NCI-H748 treated with DMSO at 0.1 percent for 48 hours (cell line): ENCODE measurements around the gene PTPRN2.
"Not testable (repeated sequence)": the region's sequence is repeated elsewhere in the genome, so short reads cannot be mapped to it uniquely, and the experiment has no call there.

Source experiments
- DNase-seq: peaks from one replicate; lab custom pipeline; 2025; lab: John Stamatoyannopoulos, UW

The PTPRN2 gene

DNA sequence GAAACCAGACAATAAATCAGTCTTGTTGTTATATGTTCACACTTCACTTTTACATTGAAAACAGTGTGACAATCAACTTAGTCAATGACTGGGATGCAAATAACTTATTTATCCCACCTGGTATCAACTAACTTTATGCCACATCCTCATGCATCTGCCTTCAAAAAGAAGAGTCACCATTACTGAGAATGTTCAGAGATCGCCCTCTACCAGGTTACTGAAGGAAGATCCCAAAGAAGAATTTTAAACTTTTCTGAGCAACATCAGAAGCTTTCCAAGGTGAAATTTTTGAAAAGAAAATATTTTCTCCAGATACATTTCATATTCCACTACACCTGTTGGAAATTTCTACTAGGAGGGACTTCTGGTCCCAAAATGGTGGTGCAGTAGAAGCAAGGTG is 359.5 kb downstream of the PTPRN2 start:
- no peak for DNase-seq

DNA sequence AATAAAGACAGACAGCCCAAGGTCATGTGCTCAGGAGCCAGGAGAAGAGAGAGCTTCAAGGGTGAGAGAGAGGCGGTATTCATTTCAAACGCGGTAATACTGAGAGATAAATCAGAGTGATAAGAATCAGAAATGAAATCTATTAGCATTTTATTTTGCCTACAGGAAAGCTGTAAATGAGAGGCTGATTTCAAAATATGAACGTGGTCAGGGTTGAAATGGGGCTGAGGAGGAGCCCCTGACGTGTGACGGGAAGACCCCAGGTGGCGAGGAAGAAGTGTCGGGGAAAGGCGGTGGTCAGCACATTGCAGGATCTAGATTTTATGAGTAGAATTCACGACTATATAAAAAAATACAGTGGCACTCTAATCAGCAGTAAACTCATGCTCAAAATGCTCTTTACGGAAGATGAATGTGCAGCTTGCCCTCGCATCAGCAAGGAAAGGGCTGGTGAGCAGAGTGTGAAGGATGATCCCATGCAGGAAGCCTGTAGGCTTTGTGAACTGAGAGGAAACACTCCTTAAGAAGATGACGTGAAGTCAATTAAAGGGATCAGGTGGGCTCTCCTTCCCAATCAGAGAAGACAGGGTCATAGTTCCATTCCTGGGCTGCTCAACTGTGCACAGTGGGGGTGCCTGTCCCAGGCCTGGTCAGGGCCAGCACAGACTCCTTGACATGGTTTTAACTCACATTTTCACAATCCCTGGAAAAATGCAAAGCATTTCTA is 360.2 kb downstream of the PTPRN2 start:
- no peak for DNase-seq

DNA sequence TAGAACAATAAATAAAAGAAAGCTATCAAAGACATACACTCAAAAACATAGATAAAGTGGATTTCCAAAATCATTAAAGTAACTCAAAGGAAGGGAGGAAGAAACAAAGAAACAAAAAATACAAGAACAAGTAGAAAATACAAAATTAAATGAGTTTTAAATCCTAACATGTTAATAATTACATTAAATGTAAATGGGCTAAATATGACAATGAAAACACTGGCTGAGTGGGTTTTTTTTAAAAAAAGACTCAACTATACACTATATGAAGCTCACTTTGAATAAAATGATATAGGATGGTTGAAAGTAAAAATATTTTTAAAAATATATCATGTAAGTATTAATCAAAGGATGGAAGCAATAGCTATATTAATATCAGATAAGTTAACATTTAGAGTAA is 371.4 kb downstream of the PTPRN2 start:
- DNase-seq, result no peak

GRCh38 chr7:158209435-158209834 is 378.2 kb downstream of the PTPRN2 start:
- DNase-seq, result no peak

- DNase-seq, result no peak
These were observed 381.3 kb downstream of the PTPRN2 start for GRCh38 chr7:158206341-158206740.

DNA sequence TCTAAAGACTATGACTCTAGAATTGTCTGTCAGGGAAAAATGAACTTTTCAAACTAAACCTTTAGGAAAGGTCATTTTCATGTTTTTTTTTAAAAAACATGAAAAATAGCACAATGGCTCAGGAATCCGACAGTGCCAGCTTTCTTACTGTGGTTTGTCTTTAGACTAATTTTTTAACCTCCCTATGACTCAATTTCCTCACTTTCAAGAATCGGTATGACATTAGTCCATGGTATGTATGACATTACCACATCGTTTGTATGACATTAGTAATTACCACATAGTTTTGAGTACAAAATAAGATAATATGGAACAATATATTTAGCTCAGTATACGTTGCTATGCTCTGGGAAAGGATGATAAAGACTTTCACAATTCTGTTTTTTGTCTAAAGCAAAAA is 383.2 kb downstream of the PTPRN2 start:
- no peak for DNase-seq

DNA sequence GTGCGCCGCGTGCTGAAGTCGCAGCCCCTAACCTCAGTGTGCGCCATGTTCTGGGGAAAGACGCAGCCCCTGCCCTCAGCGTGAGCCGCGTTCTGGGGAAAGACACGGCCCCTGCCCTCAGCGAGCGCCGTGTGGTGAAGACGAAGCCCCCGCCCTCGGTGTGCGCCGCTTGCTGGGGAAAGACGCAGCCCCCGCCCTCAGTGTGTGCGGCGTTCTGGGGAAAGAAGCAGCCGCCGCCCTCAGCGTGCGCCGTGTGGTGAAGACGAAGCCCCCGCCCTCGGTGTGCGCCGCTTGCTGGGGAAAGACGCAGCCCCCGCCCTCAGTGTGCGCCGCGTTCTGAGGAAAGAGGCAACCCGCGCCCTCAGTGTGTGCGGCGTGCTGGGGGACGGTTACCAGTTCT is 383.7 kb downstream of the PTPRN2 start:
- not testable (repeated sequence) for DNase-seq

- DNase-seq, result no peak
These were observed 393.2 kb downstream of the PTPRN2 start for GRCh38 chr7:158194365-158194900.

DNA sequence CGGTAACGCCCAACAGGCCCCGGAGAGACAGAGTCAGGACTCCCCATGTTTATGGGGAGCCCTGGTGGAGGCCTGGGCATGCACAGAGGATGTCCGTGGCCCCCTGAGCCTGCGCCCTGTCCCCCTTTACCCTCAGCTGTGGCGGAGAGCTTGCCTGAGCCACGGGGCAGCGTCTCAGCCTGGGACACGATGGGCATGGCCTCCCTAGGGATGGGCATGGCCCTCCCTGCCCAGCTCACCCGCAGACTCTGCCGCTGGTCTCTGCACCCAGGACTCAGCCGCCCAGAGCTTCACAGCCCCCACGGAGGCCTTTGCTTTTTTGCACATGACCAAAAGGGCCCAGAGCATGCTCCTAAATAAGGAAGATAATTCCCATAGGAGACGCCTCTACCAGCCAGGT is 394.2 kb downstream of the PTPRN2 start:
- DNase-seq, result no peak

- DNase-seq, result no peak
These were observed 394.7 kb downstream of the PTPRN2 start for GRCh38 chr7:158192956-158193355.

DNA sequence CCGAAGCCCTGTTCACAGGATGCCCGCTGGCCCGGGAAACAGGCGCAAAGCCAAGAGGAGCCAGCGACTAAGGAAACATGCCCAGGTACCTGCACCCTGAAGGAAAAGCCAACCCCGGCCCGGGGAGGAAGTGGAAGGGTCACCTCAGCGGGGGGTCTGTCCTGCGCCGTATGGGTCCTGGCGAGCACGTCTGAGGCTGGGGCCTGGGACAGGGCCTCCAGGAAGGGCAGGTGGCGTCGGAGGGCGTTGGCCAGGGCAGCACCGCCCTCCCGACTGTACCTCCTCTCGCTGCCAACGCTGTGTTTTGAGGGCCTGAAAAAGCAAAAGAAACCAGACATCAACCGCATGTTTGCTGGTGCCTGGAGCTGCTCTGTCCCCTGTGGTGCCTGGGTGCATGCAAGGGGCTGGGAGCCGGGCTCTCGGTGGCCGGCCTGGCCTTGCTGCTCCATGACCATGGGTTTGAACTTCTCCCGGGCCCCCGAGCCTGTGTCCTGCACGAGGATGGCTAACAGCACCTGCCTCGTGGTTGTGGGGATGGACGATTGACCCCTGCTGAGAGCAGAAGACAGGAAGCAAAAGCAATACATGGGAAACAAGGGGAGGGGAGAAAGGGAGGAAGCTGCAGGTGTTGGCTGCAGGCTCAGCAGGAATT is 395.3 kb downstream of the PTPRN2 start:
- no peak for DNase-seq

- DNase-seq, result no peak
These were observed 396.0 kb downstream of the PTPRN2 start for GRCh38 chr7:158191671-158192070.

- DNase-seq, result no peak
These were observed 396.9 kb downstream of the PTPRN2 start for GRCh38 chr7:158190756-158191155.

GRCh38 chr7:158188676-158189075 is 398.9 kb downstream of the PTPRN2 start:
- DNase-seq, result no peak

- no peak for DNase-seq
These were observed 400.0 kb downstream of the PTPRN2 start for GRCh38 chr7:158187694-158187994.

DNA sequence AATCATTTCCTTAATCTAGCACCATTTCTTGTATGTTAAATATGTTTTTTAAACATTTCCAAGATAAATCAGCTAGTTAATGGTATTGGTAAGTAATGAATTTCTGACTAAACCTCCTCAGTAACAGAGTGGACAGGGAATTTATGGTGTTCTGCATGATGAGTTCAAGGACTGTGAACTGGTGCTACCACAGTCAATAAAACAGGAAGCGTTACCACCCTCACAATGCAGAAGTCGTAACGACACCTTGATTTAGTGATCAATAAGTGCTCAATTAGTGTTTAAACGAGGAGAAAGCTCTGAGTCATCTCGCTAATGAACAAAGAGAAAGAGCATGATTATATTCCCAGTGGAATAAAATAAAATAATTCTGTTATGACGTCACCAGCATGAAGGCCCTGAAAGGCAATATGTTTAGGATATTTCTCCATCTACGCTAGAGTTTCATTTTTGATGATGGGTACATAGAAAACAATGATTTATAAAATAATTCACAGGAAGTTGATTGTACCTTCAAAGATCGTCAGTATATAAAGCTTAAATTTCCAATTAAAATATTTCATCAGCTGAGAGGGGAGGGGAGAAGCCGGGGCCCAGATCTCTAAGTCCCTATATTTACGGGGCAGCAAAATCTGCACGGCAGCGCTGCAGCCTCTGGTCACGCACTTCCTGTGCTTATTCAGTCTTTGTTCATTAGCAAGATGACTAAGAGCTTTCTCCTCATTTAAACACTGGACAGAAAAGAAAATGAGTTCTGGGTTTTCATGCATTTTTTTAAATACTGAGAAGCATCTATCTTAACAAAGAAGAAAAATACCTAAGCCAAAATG is 400.5 kb downstream of the PTPRN2 start:
- DNase-seq, result peak; percentile 52

GRCh38 chr7:158186406-158186805 is 401.2 kb downstream of the PTPRN2 start:
- no peak for DNase-seq

DNA sequence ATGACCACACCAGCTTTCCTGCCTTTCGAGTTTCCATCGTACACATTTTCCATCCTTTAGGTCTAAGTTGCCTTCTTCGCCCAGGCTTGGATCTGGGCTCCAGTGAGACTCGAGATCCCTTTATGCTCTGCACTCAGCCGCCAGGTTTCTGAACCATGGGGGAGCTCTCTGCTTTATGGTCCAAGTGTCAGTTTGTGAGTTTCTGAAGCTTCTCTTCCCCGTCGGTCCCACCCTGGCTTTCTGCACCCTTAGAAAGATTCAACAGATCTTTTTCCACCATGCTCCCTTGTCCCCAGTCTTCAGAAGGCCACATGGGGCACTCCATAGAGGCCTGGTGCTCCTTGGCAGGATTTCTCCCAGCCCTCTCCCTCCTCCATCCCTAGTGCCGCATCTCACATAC is 402.0 kb downstream of the PTPRN2 start:
- DNase-seq, result no peak

GRCh38 chr7:158183431-158183830 is 404.2 kb downstream of the PTPRN2 start:
- DNase-seq, result no peak

GRCh38 chr7:158176561-158177173 is 411.0 kb downstream of the PTPRN2 start:
- DNase-seq, result no peak

DNA sequence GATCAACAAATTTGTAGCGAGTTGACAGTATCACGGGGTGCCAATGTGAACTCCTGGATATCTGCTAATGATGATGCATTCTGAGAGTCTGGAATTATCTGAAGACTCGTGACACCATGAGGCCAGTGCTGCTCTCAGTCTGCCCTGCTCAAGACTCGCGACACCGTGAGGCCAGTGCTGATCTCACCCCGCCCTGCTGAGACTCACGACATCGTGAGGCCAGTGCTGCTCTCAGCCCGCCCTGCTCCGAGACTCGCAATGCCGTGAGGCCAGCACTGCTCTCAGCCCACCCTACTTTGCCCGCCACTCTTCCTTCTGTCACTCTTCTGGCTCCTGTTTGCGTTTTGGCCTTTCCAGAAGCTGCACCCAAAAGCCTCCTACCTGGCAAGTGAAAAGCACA is 411.8 kb downstream of the PTPRN2 start:
- DNase-seq, result no peak

DNA sequence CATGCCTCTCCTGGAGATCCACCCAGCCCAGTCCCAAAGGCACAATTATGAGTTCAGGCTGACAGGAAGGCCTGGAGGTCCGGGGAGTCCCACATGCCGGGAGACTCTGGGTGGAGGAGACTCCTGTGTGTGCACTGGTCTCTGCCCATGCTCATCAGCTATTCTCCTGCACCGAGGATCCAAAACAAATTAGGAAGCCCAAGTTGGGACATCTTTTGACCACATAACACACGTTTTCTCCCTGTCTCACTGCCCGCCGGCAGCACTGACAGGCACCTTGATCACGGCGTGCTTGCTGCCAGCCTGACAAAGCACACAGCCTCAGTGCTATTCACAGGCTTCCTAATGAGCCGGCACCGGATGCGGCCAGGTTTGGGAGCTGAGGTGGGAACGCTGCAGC is 412.7 kb downstream of the PTPRN2 start:
- DNase-seq, result no peak
